Stimulated activated CD4-positive, alpha-beta T cell treated with anti-CD3 and anti-CD28 coated beads, Interleukin-1b, Interleukin-23, amount 100 ng/mL, for 24 hours (primary cell): ENCODE measurements around the gene RBL2.
A peak's percentile ranks its signal among the peaks of the same experiment; 100 is the strongest.
"Not testable (repeated sequence)": the region's sequence is repeated elsewhere in the genome, so short reads cannot be mapped to it uniquely, and the experiment has no call there.

Experiments
- DNase-seq, 4 experiments: peaks; one replicate each; pipeline ENCODE4 v3.0.0-alpha.2; 2020; ENCODE audit warnings: low read depth in 4 of 4, low spot score in 1 of 4

RBL2 gene

DNA sequence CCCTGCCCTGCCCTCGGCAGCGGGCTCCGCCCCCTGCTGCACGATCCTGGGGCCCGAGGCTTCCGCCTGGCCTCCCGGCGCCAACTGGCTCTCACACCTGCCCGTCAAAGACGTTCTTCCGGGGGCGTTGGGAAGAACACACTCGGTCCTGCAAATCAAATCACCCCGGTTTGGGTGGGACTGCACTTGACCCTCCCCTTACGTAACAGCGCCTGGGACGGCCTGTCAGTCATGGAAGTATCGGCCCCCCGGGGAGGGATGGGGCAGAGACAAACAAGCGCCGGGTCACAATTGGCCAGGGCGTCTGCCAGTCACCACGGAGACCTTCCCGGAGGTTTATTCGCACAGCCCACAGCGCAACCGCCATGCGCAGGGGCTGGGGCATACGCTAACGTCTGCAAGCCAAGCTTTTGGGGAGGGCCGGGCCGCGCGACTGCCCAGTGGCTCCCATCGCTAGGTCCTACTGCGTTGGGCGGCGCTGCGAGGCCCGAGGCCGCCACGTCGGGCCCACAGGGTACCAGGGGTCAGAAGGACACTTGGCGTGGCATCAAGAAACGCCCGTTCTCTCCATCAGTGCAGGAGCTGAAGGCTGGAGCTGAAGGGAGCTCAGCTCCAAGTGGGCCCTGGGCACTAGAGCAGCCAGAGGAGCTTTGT lies 69.1 kb downstream of the RBL2 start:
- peak; percentile 98 to 99 (median 98) for DNase-seq

DNA sequence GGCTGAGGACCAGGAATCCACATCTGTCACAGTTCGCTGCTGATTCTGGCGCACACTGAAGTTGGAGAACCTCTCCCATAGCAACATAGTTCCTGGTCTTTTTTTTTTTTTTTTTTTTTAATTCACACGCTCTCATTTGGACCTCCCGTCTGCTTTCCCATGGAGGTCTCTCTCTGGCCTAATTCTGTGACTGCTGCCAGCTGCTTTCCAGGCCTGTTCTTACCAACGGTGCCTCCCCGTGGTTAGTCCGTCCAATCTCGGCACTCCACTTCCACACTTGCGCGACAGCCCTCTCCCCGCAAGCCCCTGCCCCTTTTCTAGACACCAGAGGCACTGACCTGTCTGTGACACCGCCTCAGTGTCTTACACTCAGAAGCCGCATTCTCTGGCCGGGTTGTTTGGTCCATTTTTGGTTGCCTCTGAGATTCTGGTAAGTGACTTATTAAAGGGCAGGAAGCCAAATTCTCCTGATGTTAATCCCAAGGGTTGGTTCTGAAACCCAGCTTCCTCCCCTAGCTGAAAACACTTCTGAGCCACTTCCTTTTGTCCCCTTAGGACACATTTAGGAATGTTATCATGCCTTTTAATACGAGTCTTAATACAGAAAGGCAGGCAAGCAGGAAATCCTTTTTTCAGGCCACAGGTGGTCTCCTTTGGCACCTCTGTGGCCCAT lies 69.9 kb downstream of the RBL2 start:
- no peak for DNase-seq

DNA sequence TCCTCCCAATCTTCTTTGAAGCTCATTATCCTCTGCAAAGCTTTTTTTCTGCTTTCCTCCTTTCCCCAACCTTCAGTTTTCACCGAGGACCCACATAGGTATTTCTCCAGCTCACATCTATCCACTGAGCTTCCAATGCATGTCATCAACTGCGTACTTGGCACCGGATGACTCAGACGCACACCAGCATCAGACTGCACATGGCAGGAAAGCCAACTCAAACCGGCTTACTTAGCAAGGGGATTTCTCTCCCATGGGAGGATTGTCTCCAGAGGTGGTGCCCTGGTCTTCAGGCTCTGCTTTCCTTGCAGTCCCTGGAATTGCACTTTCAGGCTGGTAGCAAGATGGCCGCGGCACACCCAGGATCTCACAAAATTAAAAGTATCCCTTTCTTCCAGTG lies 70.4 kb downstream of the RBL2 start:
- no peak for DNase-seq

DNA sequence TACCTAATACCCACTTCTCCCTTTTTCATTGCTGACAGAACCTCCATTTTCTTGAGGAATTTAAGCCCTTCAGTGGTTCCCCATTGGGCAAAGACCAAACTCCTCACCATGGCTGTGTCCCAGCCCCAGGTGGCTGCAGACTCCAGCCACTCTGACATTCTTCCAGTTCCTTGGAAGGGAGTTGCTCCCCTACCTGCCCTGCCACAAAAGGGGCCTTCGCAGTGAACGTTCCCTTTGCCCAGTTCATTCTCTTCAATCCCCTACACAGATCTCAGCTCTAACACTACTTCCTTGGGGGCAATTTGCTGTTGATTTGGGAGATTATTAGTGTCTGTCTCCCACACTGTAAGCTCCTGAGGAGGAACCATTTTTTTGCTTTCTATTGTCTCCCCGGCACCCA lies 72.0 kb downstream of the RBL2 start:
- no peak for DNase-seq

DNA sequence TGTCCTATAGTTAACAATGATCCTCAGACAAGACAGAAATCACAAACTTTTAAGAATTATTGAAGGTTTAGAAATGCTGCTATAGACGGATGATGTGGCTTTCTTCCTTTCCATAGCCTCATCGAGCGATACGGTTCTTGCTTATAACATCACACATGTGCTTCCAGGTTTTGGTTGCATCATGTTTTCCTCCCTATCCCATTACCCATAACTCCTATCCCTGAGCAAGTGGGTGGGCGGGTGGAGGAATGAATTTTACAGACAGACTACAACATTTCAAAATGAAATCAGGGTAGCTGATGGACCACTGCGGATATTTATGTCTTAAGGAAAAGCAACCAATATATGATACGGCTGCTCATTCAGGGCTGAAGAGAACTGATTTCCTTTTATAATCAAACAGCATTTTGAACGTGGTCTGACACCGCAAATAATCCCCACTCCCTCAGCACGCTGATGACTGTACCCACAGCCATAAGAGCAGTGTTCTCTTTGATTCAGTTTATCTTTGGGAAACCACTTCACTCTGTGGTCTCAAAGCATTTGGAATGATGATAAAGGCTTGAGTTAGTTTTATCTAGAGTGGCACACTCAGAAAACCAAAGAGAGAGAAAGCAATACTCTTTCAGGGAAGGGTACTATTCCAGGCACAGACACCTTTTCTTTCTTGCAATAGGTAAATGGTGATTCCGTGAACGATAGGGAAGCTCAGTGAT lies 73.4 kb downstream of the RBL2 start:
- DNase-seq, result no peak

DNA sequence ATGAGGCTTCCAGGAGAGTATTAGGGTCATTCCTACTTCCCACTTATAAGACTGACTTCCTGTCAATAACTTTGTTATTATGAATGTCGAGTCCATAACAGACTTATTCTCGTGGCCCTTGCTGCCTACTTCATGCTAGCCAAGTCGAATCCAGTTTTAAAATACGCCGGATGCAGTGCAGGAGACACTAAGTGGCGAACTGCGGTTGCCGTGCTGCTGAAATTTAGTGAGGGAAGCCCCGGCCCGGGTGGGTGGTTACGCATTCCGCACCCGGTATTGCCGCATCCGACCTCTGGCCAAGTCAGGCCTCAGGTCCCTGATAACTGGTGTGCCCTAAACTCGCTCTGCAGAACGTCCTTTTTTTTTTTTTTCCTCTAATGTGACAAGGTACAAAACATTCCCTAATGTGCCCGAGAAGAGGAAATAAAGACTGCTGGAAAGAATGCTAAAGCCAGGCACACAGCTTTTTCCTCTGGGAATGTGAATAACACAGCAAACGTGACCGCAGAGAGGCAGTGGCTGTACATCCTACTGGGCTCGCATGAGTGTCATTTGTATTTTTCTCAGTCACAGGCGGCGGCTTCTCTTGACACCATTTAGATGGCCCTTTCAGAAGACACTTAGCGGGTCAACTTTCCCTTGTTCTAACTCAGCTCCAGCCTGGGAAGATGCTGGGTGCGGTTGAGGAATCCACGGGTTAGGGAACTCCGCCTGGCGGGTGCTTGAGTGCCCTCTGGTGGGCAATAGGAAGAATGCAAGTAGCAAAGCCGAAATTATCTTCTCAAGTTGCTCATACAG lies 75.8 kb downstream of the RBL2 start:
- DNase-seq, result peak in 2 of 4 experiments; percentile 14 to 37

DNA sequence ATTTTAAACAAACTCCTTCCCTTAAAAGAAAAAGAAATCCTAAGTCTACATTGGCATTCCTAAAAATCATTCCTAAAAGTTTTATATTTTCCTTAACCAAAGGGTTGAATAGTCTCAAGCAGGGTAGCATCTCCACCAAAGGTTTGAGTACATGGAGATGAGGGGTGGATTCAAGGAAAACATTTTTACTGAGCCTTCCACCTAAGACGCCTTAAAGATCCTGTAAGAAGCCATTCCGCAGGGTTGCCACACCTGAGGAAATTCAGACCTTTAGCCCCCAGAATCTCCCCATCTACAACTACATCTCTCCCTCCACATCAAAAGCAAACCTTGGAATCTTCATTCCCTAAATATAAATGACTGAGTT lies 76.4 kb downstream of the RBL2 start:
- no peak for DNase-seq

DNA sequence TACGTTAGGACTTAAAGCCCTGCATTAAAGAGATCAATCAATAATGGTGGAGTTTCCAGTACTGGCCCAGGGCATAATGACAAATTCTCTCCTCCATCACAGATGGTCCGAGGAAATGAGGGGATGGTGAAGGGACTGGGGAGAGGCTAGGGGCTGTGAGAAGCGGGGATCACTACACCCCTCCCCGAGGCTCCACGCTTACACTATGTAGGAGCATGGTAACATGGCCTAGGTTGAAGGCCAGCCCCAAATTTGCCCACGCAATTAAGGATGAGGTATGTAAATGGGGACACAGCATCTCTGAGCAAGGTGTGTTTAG lies 76.8 kb downstream of the RBL2 start:
- DNase-seq, result no peak

DNA sequence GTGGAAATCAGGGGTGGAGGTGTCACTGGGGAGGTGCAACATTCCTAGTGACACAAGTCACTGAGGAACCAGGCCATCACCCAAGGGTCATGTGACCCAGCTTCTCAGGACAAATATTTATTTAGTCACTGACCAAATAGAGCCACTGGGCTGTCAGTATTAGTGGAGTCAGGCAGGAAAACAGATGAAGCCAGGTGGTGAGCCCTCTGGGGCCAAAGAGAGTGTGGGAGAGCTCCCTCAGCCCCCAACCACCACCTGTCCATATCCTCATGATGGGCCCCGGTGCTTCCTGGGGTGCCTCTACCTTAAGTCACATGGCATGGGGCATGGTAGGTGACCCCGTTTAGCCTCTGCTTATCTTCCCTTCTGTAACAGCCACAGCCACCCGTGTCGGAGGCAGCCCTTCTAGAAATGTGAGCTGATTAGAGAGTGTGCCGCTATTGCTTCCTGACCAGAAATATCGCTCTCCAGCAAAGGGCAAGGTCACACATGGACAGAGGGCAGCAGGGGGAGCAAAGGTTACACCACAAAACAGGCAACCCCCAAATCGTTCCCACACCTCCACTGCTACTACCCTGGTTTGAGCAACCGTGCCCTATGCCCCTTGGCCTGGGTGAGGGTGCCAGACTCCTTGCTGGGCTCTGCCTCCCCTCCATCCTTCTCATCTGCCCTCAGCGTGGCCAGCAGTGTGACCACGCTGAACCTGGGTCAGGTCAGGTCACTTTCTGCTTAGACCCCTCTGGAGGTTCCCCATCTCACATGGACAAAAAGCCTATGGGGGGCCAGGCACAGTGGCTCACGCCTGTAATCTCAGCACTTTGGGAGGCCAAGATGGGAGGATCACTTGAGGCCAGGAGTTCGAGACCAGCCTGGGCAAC lies 77.4 kb downstream of the RBL2 start:
- no peak for DNase-seq

DNA sequence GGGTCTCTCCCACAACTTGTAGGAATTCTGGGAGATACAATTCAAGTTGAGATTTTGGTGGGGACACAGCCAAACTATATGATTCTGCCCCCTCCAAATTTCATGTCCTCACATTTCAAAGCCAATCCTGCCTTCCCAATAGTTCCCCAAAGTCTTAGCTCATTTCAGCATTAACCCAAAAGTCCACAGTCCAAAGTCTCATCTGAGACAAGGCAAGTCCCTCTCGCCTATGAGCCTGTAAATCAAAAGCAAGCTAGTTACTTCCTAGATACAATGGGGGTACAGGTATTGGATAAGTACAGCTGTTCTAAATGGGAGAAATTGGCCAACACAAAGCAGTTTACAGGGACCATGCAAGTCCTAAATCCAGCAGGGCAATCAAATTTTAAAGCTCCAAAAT lies 78.5 kb downstream of the RBL2 start:
- DNase-seq, result not testable (repeated sequence)

DNA sequence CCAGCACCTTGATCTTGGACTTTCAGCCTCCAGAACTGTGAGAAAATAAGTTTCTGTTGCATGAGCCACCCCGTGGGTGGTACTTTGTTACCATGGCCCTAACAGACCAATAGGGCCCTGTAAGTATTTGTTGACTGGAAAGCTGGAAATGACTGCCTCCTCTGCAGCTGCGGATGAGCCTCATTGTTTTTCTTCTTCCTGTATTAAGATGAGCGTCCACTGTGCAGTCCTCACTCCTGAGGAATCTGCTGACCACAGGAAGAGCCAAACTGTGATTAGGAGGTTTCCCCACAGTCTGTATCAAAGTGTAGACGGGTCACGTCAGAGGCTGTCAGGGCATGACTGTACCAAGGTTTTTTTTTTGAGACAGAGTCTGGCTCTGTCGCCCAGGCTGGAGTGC lies 81.0 kb downstream of the RBL2 start:
- DNase-seq, result no peak

DNA sequence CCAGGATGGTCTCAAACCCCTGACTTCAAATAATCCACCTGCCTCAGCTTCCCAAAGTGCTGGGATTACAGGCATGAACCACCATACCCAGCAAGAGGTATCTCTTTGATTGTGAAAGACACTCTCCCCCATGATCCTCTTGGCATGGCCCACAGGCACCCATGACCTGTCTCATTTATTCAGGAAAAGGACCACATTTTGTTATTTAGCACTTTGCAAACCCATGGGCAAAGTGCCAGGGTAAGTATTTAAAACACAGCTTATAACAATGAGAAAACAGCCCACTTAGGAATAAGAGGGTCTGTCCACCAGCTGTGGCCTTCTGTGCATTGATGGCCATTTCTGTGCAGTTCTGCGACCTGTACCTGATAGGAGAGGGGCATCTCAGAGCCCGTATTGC lies 81.5 kb downstream of the RBL2 start:
- DNase-seq, result no peak

DNA sequence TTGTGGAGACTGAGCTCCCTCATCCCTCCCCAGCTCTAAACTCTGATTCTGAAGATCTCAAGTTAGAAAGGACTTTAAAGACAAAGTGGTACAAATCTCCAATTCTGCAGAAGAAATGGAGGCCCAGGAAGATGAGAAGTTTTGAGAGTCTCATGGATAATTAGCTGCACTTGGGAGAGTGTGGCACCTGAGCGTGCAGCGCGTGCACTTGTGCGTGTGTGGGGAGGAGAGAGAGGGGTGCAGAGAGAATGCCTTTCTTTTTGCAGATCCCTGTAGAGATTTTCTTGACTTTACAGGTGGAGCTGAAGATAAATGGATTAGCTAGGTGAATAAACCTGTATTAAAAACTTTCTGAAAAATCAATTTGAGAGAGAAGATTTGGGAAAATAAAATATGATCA lies 83.6 kb downstream of the RBL2 start:
- no peak for DNase-seq

DNA sequence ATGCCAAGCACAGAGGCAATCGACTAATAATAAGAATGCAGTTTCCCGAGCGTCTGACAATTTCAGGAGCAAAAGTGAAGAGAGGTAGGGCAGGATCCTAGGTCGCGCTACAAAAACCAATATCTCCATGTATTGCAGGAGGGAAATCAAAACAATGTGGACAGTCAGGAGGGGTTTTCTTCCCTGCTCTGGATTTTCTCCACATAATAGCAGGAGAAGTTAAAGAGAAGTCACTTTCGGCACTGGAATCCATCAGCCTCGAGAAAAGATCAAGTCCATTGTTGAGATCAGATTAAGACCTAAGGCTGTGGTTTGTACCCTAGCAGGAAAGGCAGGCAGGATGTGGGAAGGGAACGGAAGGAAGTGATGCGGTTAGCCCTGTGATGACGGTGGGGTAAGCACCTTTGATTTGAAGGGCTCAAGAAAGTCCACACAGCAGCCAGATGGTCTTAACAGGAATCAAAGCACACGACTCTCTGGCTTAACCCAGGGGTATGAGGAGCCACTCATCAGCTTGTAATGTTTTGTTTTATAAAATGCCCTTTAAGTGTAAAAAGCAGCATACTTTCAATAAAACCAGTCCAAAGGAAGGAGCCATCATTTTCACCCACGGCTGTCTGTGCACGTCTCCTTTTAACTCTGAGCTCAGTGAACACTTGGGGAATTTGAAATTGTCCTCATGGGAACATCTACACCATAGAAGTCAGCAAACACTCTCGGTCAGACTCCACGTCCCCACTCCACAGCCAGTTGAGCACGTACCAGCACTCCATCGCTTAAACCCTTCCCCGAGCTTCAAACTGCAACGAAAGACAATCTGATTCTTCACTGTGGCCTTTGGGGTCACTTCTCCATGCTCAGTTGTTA lies 84.5 kb downstream of the RBL2 start:
- DNase-seq, result peak in 2 of 4 experiments; percentile 34 to 52

DNA sequence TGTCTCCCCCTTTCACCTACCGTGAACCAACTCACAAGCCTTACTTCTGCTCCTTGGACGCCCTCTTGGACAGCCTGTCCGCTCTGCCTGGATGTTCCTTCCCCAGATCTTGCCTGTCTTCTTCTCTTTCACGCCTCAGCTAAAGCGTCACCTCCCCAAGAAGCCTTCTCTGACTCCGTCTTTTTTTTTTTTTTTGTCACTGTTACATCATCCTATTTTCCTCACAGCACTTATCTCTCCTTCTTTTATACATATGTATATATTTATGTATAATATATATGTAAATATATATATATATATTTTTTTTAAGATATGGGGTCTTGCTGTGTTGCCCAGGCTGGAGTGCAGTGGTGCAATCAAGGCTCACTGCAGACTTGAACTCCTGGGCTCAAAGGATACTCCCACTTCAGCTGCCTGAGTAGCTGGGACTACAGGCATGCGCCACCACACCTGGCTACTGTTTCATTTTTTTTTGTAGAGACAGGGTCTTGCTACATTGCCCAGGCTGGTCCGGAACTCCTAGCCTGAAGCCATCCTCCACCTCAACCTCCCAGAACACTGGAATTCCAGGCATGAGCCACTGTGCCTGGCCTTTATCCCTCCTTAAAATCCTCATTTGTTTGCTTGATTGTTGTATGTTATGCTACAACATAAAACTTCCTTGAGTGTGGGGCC lies 85.3 kb downstream of the RBL2 start:
- DNase-seq, result no peak

DNA sequence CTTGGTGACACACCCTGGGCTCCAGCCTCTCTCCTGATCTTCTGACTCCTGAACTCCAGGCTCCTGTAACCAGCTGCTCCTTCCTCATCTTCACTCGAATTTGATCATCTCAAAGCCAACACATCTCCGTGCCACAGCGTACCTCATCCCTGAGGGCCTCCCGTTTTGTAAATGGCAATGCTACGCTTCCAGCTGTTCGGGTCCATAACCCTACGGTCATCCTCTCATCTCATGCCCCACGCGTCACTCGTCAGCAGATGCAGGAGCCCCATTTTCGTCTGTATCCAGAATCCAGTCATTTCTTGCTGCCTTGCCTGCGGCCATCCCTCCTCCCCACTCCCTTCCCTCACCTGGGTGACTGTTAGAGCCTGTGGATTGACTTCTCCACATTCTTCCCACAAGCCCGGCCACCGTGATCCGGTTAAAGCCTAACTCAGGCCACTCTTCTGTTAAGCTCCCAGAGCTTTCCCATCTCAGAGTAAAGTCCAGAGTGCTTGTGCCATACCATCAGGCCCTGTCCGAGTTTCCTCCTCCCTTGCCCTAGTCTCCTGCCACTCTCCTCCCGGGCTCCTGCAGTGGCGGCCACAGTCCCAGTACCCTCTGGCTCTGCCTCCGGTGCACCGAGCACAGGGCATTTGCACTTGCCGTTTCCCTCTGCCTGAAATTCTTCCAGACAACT lies 89.0 kb downstream of the RBL2 start:
- DNase-seq, result no peak

DNA sequence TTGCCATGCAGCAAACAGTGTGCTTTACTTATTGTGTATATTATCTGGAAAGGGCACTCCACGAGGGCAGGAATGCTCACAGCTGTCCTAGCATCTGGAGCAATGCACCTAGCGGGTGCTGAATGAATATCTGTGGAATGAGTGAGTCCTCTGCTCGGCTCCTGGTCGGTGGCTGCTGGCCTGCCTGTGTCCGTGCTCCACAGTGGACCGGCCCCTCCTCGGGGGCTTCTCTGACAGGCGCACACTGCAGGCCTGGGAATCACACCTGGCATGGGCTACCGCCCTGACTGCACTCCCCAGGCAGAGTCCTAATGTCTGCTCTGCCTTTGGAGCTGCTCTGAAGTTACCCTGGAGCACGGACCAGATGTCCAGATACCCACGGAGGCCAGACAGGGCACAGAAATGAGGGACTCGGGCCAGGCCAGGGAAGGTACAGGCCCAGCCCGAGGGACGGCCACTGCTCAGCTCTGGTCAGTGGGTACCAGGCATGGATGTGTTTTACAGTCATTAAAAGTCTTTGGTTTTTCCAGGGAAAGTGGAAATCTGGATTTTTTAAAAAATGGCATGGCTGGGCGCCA lies 89.8 kb downstream of the RBL2 start:
- DNase-seq, result no peak

DNA sequence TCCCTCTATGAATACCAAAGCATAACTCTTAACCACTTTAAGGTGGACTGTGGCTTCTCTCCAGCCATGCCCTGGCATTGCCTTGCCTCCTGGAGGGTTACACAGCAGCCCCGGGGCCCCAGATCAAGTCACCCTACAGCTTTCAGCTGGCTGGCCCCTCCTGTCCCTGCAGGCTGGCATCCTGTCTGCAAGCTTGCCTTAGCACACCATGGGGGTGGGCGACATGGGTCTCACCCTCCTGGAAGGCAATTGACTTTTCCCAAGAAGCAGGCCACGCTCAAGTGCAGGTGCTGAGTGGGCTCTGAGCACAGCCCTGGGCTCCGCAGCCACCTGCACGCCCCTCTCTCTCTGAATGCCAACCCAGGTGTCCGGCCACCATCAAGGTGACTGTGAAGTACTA lies 94.5 kb downstream of the RBL2 start:
- no peak for DNase-seq
